ENCODE measurements around the gene ZBTB1.
"Not testable (repeated sequence)": the region's sequence is repeated elsewhere in the genome, so short reads cannot be mapped to it uniquely, and the experiment has no call there.

Gene ZBTB1

DNA sequence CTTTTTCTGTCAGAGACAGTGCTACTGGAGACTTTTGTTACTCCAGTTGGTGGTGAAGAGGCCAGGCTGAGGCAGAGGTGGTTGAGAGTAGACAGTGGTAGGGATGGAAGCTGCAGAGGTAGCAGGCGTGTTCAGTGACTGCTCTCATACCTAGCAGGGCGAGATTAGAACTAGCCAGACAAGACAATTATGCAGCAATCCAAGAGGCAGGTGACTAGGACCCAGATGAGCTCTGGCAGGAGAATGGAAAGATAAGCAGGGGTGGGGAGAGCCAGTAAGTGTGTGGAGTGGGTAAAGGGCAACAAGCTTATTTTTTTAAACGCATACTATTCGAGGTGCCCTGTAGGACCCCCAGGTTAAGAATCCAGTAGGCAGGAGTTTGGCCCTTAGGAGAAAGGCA lies 50.0 kb downstream of the ZBTB1 start:
- no peak overlapping the region for H3K4me3 ChIP-seq (ENCODE audit: low read depth, low read length)
- DNase-seq (ENCODE audit: low read depth): no peak
- TF ChIP-seq, protein P1, sequence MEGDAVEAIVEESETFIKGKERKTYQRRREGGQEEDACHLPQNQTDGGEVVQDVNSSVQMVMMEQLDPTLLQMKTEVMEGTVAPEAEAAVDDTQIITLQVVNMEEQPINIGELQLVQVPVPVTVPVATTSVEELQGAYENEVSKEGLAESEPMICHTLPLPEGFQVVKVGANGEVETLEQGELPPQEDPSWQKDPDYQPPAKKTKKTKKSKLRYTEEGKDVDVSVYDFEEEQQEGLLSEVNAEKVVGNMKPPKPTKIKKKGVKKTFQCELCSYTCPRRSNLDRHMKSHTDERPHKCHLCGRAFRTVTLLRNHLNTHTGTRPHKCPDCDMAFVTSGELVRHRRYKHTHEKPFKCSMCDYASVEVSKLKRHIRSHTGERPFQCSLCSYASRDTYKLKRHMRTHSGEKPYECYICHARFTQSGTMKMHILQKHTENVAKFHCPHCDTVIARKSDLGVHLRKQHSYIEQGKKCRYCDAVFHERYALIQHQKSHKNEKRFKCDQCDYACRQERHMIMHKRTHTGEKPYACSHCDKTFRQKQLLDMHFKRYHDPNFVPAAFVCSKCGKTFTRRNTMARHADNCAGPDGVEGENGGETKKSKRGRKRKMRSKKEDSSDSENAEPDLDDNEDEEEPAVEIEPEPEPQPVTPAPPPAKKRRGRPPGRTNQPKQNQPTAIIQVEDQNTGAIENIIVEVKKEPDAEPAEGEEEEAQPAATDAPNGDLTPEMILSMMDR (conservative IDR thresholded peaks at IDR 0.05; ENCODE audit: low read depth, low read length): no peak

DNA sequence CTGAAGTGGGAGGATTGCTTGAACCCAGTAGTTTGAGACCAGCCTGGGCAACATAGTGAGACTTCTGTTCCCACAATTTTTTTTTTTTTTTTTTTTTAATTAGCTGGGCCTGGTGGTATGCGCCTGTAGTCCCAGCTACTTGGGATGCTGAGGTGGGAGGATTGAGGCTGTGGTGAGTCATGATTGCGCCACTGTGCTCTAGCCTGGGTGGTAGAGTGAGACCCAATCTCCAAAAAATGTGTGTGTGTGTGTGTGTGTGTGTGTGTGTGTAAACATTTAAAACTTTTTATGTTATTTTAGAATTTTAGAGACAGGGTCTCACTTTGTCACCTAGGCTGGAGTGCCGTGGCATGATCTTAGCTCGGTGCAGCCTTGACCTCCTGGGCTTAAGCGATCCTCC lies 52.0 kb downstream of the ZBTB1 start:
- no peak overlapping the region for H3K4me3 ChIP-seq (ENCODE audit: low read depth, low read length)
- TF ChIP-seq, protein P1 (conservative IDR thresholded peaks at IDR 0.05; ENCODE audit: low read depth, low read length): no peak
- peak; percentile 73 for DNase-seq (ENCODE audit: low read depth)

- H3K4me3 ChIP-seq (ENCODE audit: low read depth, low read length): not testable (repeated sequence)
These were observed 53.6 kb downstream of the ZBTB1 start for GRCh38 chr14:64558216-64558615.

DNA sequence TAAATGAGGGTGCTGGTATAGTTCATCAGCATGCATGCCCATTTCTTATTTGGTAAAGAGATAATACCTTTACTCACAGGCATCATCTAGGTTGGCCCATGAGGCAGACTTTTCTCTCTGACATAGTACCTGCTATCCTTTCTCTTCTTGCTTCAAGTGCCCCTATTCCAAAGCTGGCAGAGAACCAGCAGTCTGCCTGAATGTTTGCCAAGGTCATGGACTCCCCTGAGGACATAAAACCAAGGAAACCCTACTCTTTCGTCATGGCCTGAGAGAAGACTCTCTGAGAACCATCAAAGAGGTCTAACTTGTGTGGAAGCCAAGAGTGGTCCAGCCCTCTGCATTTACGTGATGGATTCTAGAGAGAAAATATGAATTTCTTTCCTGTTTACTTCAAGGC lies 57.1 kb downstream of the ZBTB1 start:
- no peak overlapping the region for H3K4me3 ChIP-seq (ENCODE audit: low read depth, low read length)
- peak; percentile 24 for DNase-seq (ENCODE audit: low read depth)
- TF ChIP-seq, protein P1 (conservative IDR thresholded peaks at IDR 0.05; ENCODE audit: low read depth, low read length): no peak

More at GRCh38 chr14:64558216-64558615, 53.6 kb downstream of the ZBTB1 start:
- not testable (repeated sequence) for DNase-seq (ENCODE audit: low read depth)

DNA sequence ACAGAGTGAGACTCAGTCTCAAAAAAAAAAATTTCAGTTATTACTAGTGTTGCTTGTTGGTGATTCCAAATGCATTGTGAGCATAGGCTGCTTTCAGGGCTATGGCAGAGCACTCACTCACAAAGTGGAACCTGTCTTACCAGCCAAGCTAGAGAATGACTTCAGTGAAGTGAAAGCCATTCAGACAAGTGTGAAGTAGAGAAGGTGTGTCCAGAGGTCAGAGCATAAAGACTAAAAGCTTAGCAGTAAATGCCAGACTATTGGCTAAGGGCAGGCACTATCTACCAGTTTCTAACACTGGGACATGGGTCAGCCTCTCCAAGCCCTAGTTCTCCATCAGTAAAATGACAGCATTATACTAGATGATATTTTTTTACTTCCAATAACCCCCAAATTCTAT lies 57.9 kb downstream of the ZBTB1 start:
- H3K4me3 ChIP-seq (ENCODE audit: low read depth, low read length): no peak overlapping the region
- DNase-seq (ENCODE audit: low read depth): no peak
- TF ChIP-seq, protein P1 (conservative IDR thresholded peaks at IDR 0.05; ENCODE audit: low read depth, low read length): no peak

DNA sequence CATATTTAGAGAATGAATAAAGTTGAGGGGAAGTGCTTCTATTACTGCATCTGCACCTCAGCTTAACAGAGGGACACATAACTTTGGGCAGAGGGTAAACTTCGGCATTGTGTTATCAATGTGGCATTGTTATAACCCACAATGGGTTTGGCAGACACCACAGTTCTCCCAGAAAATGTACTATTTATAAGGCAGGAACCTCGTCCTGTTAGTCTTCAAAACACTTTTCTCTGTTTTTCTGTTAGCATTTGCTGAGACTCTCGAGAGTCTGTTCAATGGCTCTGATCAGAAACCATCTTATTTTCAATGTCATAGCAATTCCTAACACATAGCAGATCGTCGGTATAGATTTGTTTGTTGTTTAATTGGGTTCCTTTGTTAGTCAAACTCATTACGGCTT lies 59.1 kb downstream of the ZBTB1 start:
- H3K4me3 ChIP-seq (ENCODE audit: low read depth, low read length): no peak overlapping the region
- TF ChIP-seq, protein P1 (conservative IDR thresholded peaks at IDR 0.05; ENCODE audit: low read depth, low read length): no peak
- no peak for DNase-seq (ENCODE audit: low read depth)

DNA sequence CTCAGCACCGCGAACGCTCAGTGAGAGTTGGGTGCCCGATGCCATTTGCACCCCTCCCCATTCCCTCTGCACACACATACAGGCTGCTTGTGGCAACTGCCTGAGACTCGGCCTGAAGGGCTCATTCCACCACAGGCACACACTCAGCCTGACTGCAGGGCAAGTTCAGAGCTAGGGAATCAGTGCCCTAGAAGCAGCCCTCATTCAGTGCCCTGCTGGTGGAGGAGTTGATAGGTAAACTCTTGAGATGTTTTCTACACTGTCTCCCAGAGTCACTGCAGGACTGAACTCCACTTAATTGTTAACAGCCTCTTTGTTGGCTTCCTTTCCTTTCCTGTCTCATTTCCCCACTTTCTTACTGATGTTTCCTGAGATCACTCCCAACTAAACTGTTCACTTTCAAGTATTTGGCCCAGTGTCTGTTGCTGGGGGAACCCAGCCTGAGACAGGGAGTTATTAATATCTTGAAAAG lies 62.1 kb downstream of the ZBTB1 start:
- H3K4me3 ChIP-seq (ENCODE audit: low read depth, low read length): no peak overlapping the region
- no peak for DNase-seq (ENCODE audit: low read depth)
- TF ChIP-seq, protein P1 (conservative IDR thresholded peaks at IDR 0.05; ENCODE audit: low read depth, low read length): no peak

All from choroid plexus epithelial cell (primary cell).